ENCODE results near the gene RABGAP1L. TPM values are rescaled to one million over a fixed set of nuclear protein-coding genes. Genes with fewer than 3 reads are reported as not detected.

RABGAP1L gene
- total and polyA plus RNA-seq, 2 donors (not counting 3 experiments of a cell fraction or from before 2014, with no cell fraction given) = 6.4 to 22.2 TPM

DNA sequence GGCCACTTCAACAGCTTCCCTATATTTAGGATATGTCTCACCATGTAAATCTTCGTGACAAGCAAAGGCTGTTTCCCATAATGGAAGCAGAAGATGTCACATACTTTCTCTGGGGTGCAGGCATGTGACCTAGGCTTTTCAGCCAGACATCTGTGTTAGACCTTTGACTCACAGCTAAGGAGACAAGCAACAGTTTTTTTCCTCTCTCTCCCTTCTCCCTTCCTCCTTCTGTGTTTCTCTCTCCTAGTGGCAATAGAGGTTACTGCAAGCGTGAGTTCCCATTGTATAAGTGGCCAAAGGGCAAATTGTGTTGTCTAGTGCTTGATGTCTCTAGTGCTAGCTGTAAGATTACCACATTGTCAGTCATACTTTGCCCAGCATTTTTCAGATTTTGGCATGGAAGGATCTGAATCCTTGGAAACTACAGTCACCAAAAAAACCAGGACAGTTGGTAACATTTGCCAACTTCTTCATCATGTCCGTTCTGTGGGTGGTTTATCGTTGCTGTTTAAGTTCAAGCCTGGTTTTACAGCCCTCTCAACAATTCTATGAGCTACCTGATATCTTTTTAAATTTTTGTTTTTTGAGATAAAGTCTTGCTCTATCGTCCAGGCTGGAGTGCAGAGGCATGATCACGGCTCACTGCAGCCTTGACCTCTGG lies 44.4 kb upstream of the RABGAP1L start:
- POLR2A ChIA-PET = no interaction called here
- DNase-seq (ENCODE audit: low read depth, low spot score) = peak; percentile 48
- no peak overlapping the region for H2AFZ ChIP-seq (ENCODE audit: low read depth, low read length)

DNA sequence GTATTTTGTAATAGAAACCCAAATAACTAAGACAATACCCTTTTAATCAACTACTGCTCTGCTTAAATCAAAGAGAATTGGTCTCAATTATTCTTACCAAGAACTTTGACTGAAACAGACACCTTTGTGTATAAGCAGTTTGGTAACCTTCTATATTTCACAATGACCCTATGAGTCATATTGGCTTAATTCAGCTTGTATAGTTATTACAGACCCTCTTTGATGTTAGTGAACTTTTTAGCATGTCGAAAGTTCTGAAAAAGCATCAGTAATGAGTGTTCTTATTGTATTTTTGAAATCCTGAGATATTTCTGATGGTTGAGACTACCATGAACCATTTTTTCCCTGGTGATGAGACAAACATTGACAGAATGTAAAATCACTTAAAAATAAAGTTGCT lies 43.3 kb upstream of the RABGAP1L start:
- no peak overlapping the region for H3K4me2 ChIP-seq (ENCODE audit: insufficient read depth, low read length)
- BruUV-seq (replicated peaks) = no TSS peak
- no peaks in the 10 kb centered on the region for H3K9me3 ChIP-seq (replicated peaks; ENCODE audit: control insufficient read depth, insufficient read depth, low read length)
- H3K4me1 ChIP-seq (ENCODE audit: control insufficient read depth, extremely low read depth, insufficient read depth, low read length) = no peaks in the 10 kb centered on the region
- FAIRE-seq (no peak), DNase-seq (ENCODE audit: low read depth, low spot score) (no peak)
- no peak overlapping the region for H2AFZ ChIP-seq (ENCODE audit: low read depth, low read length)
- no peaks in the 10 kb centered on the region for H3K79me2 ChIP-seq (ENCODE audit: control insufficient read depth, insufficient read depth, low read length)
- ChIA-PET CTCF (interaction anchor here (0.6 kb wide), 1 partner anchor 39 kb away, joined by 3 read pairs; no protein-coding TSS in a partner anchor), POLR2A (no interaction called here)
- H3K9me1 ChIP-seq (replicated peaks; ENCODE audit: control insufficient read depth, extremely low read depth, insufficient read depth, low read length) = no peaks in the 10 kb centered on the region
- H4K20me1 ChIP-seq (replicated peaks; ENCODE audit: control insufficient read depth, extremely low read depth, insufficient read depth, low read length) = no peaks in the 10 kb centered on the region
- no peak overlapping the region for H3K27ac ChIP-seq (ENCODE audit: insufficient read depth, low read depth, low read length)
- no peak overlapping the region for H3K4me3 ChIP-seq (replicated peaks in 1 of 3; ENCODE audit: insufficient read depth in 1 of 3, low read depth in 1 of 3, low read length in 3 of 3)
- H3K9ac ChIP-seq (replicated peaks; ENCODE audit: extremely low read depth, insufficient read depth, low read length) = no peak overlapping the region
- intact Hi-C loops (cut with micrococcal nuclease) (no loop called here), dilution Hi-C loops (cut with MboI; ENCODE audit: extremely low pct_ligation_motif_present, low sequenced_read_pairs) (no loop called here)
- TF ChIP-seq POLR2A (IDR thresholded peaks at IDR 0.05; ENCODE audit: low read depth, low read length) = no peak
- no peak for TF ChIP-seq FOS (IDR thresholded peaks at IDR 0.05; ENCODE audit: borderline replicate concordance, insufficient read depth, low read length)
- TF ChIP-seq GATA2 (IDR thresholded peaks at IDR 0.05; ENCODE audit: insufficient read depth, insufficient read length, low read depth, low read length) = no peak
- TF ChIP-seq, protein P1, sequence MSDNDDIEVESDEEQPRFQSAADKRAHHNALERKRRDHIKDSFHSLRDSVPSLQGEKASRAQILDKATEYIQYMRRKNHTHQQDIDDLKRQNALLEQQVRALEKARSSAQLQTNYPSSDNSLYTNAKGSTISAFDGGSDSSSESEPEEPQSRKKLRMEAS (IDR thresholded peaks at IDR 0.05; ENCODE audit: insufficient read depth, insufficient read length) = no peak
- TF ChIP-seq EZH2 (IDR thresholded peaks at IDR 0.05; ENCODE audit: borderline replicate concordance, low read depth, low read length, severe bottlenecking) = no peak
- TF ChIP-seq JUN (IDR thresholded peaks at IDR 0.05; ENCODE audit: borderline replicate concordance, insufficient read depth, insufficient read length, low read depth) = no peak
- TF ChIP-seq, protein P2, sequence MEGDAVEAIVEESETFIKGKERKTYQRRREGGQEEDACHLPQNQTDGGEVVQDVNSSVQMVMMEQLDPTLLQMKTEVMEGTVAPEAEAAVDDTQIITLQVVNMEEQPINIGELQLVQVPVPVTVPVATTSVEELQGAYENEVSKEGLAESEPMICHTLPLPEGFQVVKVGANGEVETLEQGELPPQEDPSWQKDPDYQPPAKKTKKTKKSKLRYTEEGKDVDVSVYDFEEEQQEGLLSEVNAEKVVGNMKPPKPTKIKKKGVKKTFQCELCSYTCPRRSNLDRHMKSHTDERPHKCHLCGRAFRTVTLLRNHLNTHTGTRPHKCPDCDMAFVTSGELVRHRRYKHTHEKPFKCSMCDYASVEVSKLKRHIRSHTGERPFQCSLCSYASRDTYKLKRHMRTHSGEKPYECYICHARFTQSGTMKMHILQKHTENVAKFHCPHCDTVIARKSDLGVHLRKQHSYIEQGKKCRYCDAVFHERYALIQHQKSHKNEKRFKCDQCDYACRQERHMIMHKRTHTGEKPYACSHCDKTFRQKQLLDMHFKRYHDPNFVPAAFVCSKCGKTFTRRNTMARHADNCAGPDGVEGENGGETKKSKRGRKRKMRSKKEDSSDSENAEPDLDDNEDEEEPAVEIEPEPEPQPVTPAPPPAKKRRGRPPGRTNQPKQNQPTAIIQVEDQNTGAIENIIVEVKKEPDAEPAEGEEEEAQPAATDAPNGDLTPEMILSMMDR (IDR thresholded peaks at IDR 0.05; ENCODE audit: extremely low read depth in 1 of 2, insufficient read depth in 1 of 2, low read depth in 1 of 2, low read length in 2 of 2) = no peak
- no peak for TF ChIP-seq MYC (IDR thresholded peaks at IDR 0.05; ENCODE audit: low read depth, low read length)
- TF ChIP-seq POLR2AphosphoS5 (IDR thresholded peaks at IDR 0.05; ENCODE audit: insufficient read depth, low read depth, low read length) = no peak
- H3K27me3 ChIP-seq (ENCODE audit: control insufficient read depth in 2 of 2, insufficient read depth in 2 of 2, low read length in 2 of 2) = peaks cover 0 to 5% of the 10 kb centered on the region in 2 experiments
- H3K36me3 ChIP-seq (ENCODE audit: control insufficient read depth in 2 of 2, extremely low read depth in 1 of 2, insufficient read depth in 2 of 2, low read length in 2 of 2) = no peaks in the 10 kb centered on the region

More for the DNA sequence above, 44.4 kb upstream of the RABGAP1L start:
- CTCF ChIA-PET = interaction anchor here (0.8 to 1.7 kb wide), 9 partner anchors 8 to 103 kb away, joined by 3 to 8 read pairs (median 4); no protein-coding TSS in a partner anchor
- no peak overlapping the region for H3K9ac ChIP-seq (replicated peaks; ENCODE audit: extremely low read depth, insufficient read depth, low read length)
- dilution Hi-C loops (cut with MboI; ENCODE audit: extremely low pct_ligation_motif_present, low sequenced_read_pairs) (no loop called here), intact Hi-C loops (cut with micrococcal nuclease) (no loop called here)
- H4K20me1 ChIP-seq (replicated peaks; ENCODE audit: control insufficient read depth, extremely low read depth, insufficient read depth, low read length) = no peaks in the 10 kb centered on the region
- no peak overlapping the region for H3K4me2 ChIP-seq (ENCODE audit: insufficient read depth, low read length)
- no peaks in the 10 kb centered on the region for H3K36me3 ChIP-seq (ENCODE audit: control insufficient read depth in 2 of 2, extremely low read depth in 1 of 2, insufficient read depth in 2 of 2, low read length in 2 of 2)
- H3K4me1 ChIP-seq (ENCODE audit: control insufficient read depth, extremely low read depth, insufficient read depth, low read length) = no peaks in the 10 kb centered on the region
- peaks cover 0 to 5% of the 10 kb centered on the region in 2 experiments for H3K27me3 ChIP-seq (ENCODE audit: control insufficient read depth in 2 of 2, insufficient read depth in 2 of 2, low read length in 2 of 2)
- no peaks in the 10 kb centered on the region for H3K9me3 ChIP-seq (replicated peaks; ENCODE audit: control insufficient read depth, insufficient read depth, low read length)
- FAIRE-seq = peak; percentile 82
- no peak overlapping the region for H3K4me3 ChIP-seq (replicated peaks in 1 of 3; ENCODE audit: insufficient read depth in 1 of 3, low read depth in 1 of 3, low read length in 3 of 3)
- TF ChIP-seq, protein P2 (IDR thresholded peaks at IDR 0.05; ENCODE audit: extremely low read depth in 1 of 2, insufficient read depth in 1 of 2, low read depth in 1 of 2, low read length in 2 of 2) = peak; percentile 56 to 73
- TF ChIP-seq POLR2AphosphoS5 (IDR thresholded peaks at IDR 0.05; ENCODE audit: insufficient read depth, low read depth, low read length) = no peak
- no peaks in the 10 kb centered on the region for H3K79me2 ChIP-seq (ENCODE audit: control insufficient read depth, insufficient read depth, low read length)
- H3K9me1 ChIP-seq (replicated peaks; ENCODE audit: control insufficient read depth, extremely low read depth, insufficient read depth, low read length) = no peaks in the 10 kb centered on the region
- H3K27ac ChIP-seq (ENCODE audit: insufficient read depth, low read depth, low read length) = no peak overlapping the region
- no TSS peak for BruUV-seq (replicated peaks)

All from endothelial cell of umbilical vein (primary cell).